Measurements from ENCODE around the gene ERCC6.

DNA sequence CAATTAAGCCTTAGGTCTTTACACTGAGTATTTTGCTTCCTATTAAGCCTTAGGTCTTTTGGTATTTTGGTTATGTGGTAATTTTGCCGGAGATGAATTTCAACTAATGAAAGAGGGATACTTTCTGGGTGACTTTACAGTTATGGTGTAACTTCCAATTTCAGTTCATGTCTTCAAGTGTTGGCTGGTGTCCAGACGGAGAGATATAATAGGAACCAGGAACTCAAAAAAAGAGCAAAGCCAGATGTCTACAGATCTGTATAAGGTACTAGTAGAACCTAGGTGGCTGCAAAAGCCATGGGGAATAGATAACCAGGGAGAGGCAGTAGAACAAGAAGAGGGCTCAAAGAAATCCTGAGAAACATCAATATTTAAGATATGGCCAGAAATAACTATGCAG lies 12.3 kb downstream of the ERCC6 start:
- TF ChIP-seq, protein P1, sequence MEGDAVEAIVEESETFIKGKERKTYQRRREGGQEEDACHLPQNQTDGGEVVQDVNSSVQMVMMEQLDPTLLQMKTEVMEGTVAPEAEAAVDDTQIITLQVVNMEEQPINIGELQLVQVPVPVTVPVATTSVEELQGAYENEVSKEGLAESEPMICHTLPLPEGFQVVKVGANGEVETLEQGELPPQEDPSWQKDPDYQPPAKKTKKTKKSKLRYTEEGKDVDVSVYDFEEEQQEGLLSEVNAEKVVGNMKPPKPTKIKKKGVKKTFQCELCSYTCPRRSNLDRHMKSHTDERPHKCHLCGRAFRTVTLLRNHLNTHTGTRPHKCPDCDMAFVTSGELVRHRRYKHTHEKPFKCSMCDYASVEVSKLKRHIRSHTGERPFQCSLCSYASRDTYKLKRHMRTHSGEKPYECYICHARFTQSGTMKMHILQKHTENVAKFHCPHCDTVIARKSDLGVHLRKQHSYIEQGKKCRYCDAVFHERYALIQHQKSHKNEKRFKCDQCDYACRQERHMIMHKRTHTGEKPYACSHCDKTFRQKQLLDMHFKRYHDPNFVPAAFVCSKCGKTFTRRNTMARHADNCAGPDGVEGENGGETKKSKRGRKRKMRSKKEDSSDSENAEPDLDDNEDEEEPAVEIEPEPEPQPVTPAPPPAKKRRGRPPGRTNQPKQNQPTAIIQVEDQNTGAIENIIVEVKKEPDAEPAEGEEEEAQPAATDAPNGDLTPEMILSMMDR (IDR thresholded peaks at IDR 0.05), result no peak
- TF ChIP-seq POLR2AphosphoS5 (IDR thresholded peaks at IDR 0.05), result no peak

Measured in sigmoid colon (tissue), 4 donors.